HepG2 (cell line): Measurements from ENCODE around the gene ABCC3. TPM values are rescaled to one million over a fixed set of nuclear protein-coding genes. Genes with fewer than 3 reads are reported as not detected.

Experiments used
- KAT8 ChIP-seq: IDR thresholded peaks from 2 replicates; pipeline ENCODE4 v1.6.1; 2016; ENCODE audit warnings: missing genetic modification reagents, missing compliant biosample characterization
- KLF16 ChIP-seq, 2 experiments: sonication (generic) in 1 of 2; formaldehyde crosslinking in 1 of 2; IDR thresholded peaks; 2 replicates each; pipeline versions ENCODE4 v1.6.1 to v1.8.0; 2016 to 2023; ENCODE audit warnings: missing genetic modification reagents in 2 of 2, missing compliant biosample characterization in 1 of 2
- MTF1 ChIP-seq: sonication (generic); formaldehyde crosslinking; IDR thresholded peaks from 2 replicates; pipeline ENCODE4 v1.5.0; 2020; ENCODE audit warnings: missing genetic modification reagents
- PAX8 ChIP-seq: sonication (generic); formaldehyde crosslinking; IDR thresholded peaks from 2 replicates; pipeline ENCODE4 v1.8.0; 2022; ENCODE audit warnings: mild to moderate bottlenecking, missing genetic modification reagents, borderline replicate concordance
- PRDM15 ChIP-seq: sonication (generic); formaldehyde crosslinking; IDR thresholded peaks from 2 replicates; pipeline ENCODE4 v1.4.0; 2020; ENCODE audit warnings: missing genetic modification reagents
- RFXAP ChIP-seq: sonication (generic); formaldehyde crosslinking; IDR thresholded peaks from 2 replicates; pipeline ENCODE4 v1.4.0; 2020; ENCODE audit warnings: missing genetic modification reagents, borderline replicate concordance
- SOX6 ChIP-seq, 2 experiments: fragments of 450-650 bp in 1 of 2; sonication (generic) in 1 of 2; formaldehyde crosslinking in 1 of 2; IDR thresholded peaks; 2 replicates each; pipeline versions ENCODE4 v1.4.0 to v1.6.1; 2017 to 2020; ENCODE audit warnings: antibody characterized with exemption in 1 of 2, mild to moderate bottlenecking in 1 of 2, missing genetic modification reagents in 1 of 2
- ZNF143 ChIP-seq: sonication (generic); formaldehyde crosslinking; IDR thresholded peaks from 2 replicates; pipeline ENCODE4 v1.4.0; 2020; ENCODE audit warnings: missing genetic modification reagents
- ZNF160 ChIP-seq: sonication (generic); formaldehyde crosslinking; IDR thresholded peaks from 2 replicates; pipeline ENCODE4 v1.8.0; 2022; ENCODE audit warnings: mild to moderate bottlenecking, inconsistent platforms, missing genetic modification reagents
- ZNF207 ChIP-seq: fragments of 450-650 bp; IDR thresholded peaks from 2 replicates; pipeline ENCODE4 v1.6.1; 2016; ENCODE audit warnings: antibody characterized with exemption, borderline replicate concordance
- ZNF232 ChIP-seq: sonication (generic); formaldehyde crosslinking; IDR thresholded peaks from 2 replicates; pipeline ENCODE4 v1.4.0; 2020; ENCODE audit warnings: missing genetic modification reagents, borderline replicate concordance
- ZNF296 ChIP-seq: sonication (generic); formaldehyde crosslinking; conservative IDR thresholded peaks from 2 replicates; pipeline ENCODE4 v1.5.0; 2020; ENCODE audit warnings: mild to moderate bottlenecking, missing genetic modification reagents
- ZNF30 ChIP-seq: sonication (generic); formaldehyde crosslinking; IDR thresholded peaks from 2 replicates; pipeline ENCODE4 v1.5.0; 2020; ENCODE audit warnings: mild to moderate bottlenecking, missing genetic modification reagents
- ZNF431 ChIP-seq: sonication (generic); formaldehyde crosslinking; IDR thresholded peaks from 2 replicates; pipeline ENCODE4 v1.9.0; 2022; ENCODE audit warnings: missing genetic modification reagents, low read depth, mild to moderate bottlenecking, borderline replicate concordance
- ZNF687 ChIP-seq: sonication (generic); formaldehyde crosslinking; IDR thresholded peaks from 2 replicates; pipeline ENCODE4 v1.5.1; 2020; ENCODE audit warnings: mild to moderate bottlenecking, missing genetic modification reagents, moderate library complexity
- ZZZ3 ChIP-seq: sonication (generic); formaldehyde crosslinking; IDR thresholded peaks from 2 replicates; pipeline ENCODE4 v1.4.0; 2020; ENCODE audit warnings: missing genetic modification reagents, mild to moderate bottlenecking, borderline replicate concordance
- polyA plus RNA-seq, 8 experiments: library from polyadenylated mRNA; depleted of rRNA in 3 of 8; stranded (reverse) in 7 of 8; unstranded in 1 of 8; fragments of >200 nt; fragmentation: Illumina TruSeq in 4 of 8; extraction: Trizol in 4 of 8; gene quantifications; 2 replicates each; pipeline versions ENCODE4 v1.2.1 to v1.2.3, GENCODE V29; 2011 to 2016; ENCODE audit warnings: low read depth in 4 of 8, missing spikeins in 1 of 8, mixed read lengths in 1 of 8; ENCODE audit not compliant: insufficient read depth in 1 of 8
- total RNA-seq, 5 experiments: library from RNA; depleted of rRNA; stranded (reverse); fragments of >200 nt; fragmentation: Illumina TruSeq; extraction: Trizol; gene quantifications; 2 replicates each; pipeline ENCODE4 v1.2.3, GENCODE V29; 2016; ENCODE audit warnings: low read depth in 1 of 5
- TF ChIP-seq, protein P1 (sequence below): sonication (generic); formaldehyde crosslinking; IDR thresholded peaks from 2 replicates; pipeline ENCODE4 v1.5.1; 2020; ENCODE audit warnings: missing genetic modification reagents, mild to moderate bottlenecking, borderline replicate concordance
- TF ChIP-seq, protein P2 (sequence below): sonication (generic); formaldehyde crosslinking; IDR thresholded peaks from 2 replicates; pipeline ENCODE4 v1.5.0; 2020; ENCODE audit warnings: missing genetic modification reagents

The ABCC3 gene
- total and polyA plus RNA-seq, 2 of the 13 experiments (the other 11 are each of a cell fraction or from before 2014, with no cell fraction given) = 25.2 to 50.7 TPM

DNA sequence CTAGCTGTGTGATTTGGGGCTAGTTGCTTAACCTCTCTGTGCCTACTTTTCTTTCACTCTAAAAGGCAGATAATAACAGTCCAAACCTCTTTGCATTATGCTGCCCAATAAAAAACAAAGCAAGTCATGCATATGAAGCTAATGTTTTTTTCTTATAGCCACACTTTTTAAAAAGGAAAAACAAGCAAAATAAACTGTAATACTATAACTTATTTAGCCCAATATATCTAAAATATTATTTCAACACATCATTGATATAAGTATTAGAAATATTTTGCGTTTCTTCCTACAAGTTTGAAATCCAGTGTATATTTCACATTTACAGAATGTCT lies 50.6 kb downstream of the ABCC3 start (continued):
- TF ChIP-seq ZNF160 (no peak), ZNF431 (CRISPR knock-in tag) (no peak), KAT8 (no peak), ZZZ3 (CRISPR knock-in tag) (no peak), ZNF207 (no peak), ZNF296 (CRISPR knock-in tag) (no peak), ZNF143 (CRISPR knock-in tag) (no peak), KLF16 (CRISPR knock-in tag; IDR thresholded peaks at IDR 0.05) (no peak), SOX6 (IDR thresholded peaks at IDR 0.05) (no peak), SOX6 (CRISPR knock-in tag; IDR thresholded peaks at IDR 0.05) (no peak), ZNF30 (CRISPR knock-in tag) (no peak), PRDM15 (CRISPR knock-in tag) (no peak), MTF1 (CRISPR knock-in tag) (no peak), PAX8 (CRISPR knock-in tag) (no peak), ZNF687 (no peak), RFXAP (0 out of 2 replicates have a peak, but pooled peaks have one; percentile 4), ZNF232 (CRISPR knock-in tag) (0 out of 2 replicates have a peak, but pooled peaks have one; percentile 1)
- TF ChIP-seq, protein P1, sequence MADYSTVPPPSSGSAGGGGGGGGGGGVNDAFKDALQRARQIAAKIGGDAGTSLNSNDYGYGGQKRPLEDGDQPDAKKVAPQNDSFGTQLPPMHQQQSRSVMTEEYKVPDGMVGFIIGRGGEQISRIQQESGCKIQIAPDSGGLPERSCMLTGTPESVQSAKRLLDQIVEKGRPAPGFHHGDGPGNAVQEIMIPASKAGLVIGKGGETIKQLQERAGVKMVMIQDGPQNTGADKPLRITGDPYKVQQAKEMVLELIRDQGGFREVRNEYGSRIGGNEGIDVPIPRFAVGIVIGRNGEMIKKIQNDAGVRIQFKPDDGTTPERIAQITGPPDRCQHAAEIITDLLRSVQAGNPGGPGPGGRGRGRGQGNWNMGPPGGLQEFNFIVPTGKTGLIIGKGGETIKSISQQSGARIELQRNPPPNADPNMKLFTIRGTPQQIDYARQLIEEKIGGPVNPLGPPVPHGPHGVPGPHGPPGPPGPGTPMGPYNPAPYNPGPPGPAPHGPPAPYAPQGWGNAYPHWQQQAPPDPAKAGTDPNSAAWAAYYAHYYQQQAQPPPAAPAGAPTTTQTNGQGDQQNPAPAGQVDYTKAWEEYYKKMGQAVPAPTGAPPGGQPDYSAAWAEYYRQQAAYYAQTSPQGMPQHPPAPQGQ = no peak
- TF ChIP-seq, protein P2, sequence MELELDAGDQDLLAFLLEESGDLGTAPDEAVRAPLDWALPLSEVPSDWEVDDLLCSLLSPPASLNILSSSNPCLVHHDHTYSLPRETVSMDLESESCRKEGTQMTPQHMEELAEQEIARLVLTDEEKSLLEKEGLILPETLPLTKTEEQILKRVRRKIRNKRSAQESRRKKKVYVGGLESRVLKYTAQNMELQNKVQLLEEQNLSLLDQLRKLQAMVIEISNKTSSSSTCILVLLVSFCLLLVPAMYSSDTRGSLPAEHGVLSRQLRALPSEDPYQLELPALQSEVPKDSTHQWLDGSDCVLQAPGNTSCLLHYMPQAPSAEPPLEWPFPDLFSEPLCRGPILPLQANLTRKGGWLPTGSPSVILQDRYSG = no peak
